Measurements from ENCODE around the gene RHBDL1. TPM values are rescaled to one million over a fixed set of nuclear protein-coding genes. Genes with fewer than 3 reads are reported as not detected.

RHBDL1 gene
- total and polyA plus RNA-seq, 2 of the 8 experiments (the other 6 are each of a cell fraction or from before 2014, with no cell fraction given) = 4.0 to 8.1 TPM

DNA sequence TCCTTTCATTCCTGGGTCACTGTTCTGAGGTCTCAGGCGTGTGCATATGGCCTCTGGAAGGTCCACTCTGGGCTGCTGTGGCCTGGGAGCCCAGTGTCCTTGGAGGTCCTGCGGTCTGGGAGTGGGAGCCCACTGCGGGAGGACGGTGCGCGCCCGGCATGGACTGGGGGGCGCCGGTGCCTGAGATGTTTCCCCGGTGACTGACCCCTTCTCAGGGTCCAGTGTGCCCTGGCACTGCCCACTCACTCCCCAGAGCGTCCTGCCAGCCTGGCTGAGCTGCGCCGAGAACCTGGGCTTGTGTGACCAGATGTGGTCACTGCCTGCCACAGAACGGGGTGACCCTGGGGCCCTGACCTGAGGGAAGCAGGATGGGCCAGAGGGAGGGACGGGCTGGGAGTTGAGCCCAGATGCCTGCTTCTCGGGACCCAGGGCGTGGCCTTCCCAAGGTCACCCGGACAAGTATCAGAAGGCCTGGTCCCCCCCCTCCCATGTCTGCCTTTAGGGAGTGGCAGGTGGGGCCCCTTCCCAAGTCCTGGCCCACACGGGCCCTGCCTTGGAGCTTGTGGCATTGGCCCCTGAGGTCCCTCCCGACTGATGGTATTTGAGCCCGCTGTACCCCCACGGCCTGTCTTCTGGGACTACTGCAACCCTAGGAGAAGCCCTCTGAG lies 1.1 kb upstream of the RHBDL1 start:
- H2BK120ac ChIP-seq (replicated peaks; ENCODE audit: low read depth, low read length) = no peak overlapping the region
- H3K27me3 ChIP-seq (replicated peaks in 1 of 4; ENCODE audit: control insufficient read depth in 3 of 4, extremely low read depth in 1 of 4, insufficient read depth in 3 of 4, low read length in 3 of 4) = peaks cover 0 to 2% (median 0%) of the 10 kb centered on the region in 4 experiments; a peak in 2 of 7 replicates
- H4K8ac ChIP-seq (ENCODE audit: extremely low read depth, insufficient read depth, low read length) = no peak overlapping the region; the same call in 1 of the 2 replicates
- H3K9ac ChIP-seq (replicated peaks in 1 of 4; ENCODE audit: extremely low read depth in 1 of 4, low read depth in 3 of 4, low read length in 3 of 4) = no peak overlapping the region
- no peaks in the 10 kb centered on the region for H3K9me3 ChIP-seq (ENCODE audit: insufficient read depth in 2 of 2, low read depth in 1 of 2, low read length in 1 of 2)
- CTCF ChIA-PET (ENCODE audit: partially characterized antibody) = interaction anchor here (0.9 to 12.0 kb wide), 7 partner anchors 14 to 111 kb away, joined by 3 to 75 read pairs (median 3); partner anchors contain the start of gene WDR24
- WGBS, 2 experiments (ENCODE audit: extremely low coverage in 1 of 2, insufficient coverage in 1 of 2, insufficient read length in 1 of 2, insufficient replicate concordance in 2 of 2, low coverage in 1 of 2, low lambda C conversion rate in 2 of 2, missing lambda C conversion rate in 1 of 2) = 88% methylated on average over 21 of the region's 22 CpGs; no CpG with 5 or more reads in 1 of the 2 experiments
- H3K4me3 ChIP-seq (ENCODE audit: extremely low read depth in 1 of 4, insufficient read depth in 2 of 4, low read depth in 3 of 4, low read length in 4 of 4) = peak overlapping the region in 2 of 4 experiments; percentile 56 to 74; a peak in 3 of 8 replicates
- no peak for FAIRE-seq
- no peak overlapping the region for H2BK12ac ChIP-seq (ENCODE audit: low read depth, low read length)
- peaks cover 0 to 2% of the 10 kb centered on the region in 2 experiments; a peak in 1 of 4 replicates for H3K79me2 ChIP-seq (ENCODE audit: control insufficient read depth in 1 of 2, insufficient read depth in 2 of 2, low read length in 2 of 2)
- H3K36me3 ChIP-seq (ENCODE audit: control insufficient read depth in 2 of 4, insufficient read depth in 4 of 4, low read length in 3 of 4) = peaks cover 14 to 44% (median 32%) of the 10 kb centered on the region in 4 experiments
- H2AFZ ChIP-seq (ENCODE audit: low read length) = no peak overlapping the region
- H3K23me2 ChIP-seq (ENCODE audit: low read depth, low read length) = peaks cover 7% of the 10 kb centered on the region
- no peak overlapping the region for H2BK20ac ChIP-seq (ENCODE audit: low read length)
- H4K5ac ChIP-seq (ENCODE audit: insufficient read length, low read depth, low read length) = no peak overlapping the region
- H3K4ac ChIP-seq (replicated peaks; ENCODE audit: insufficient read length, low read depth, low read length) = no peak overlapping the region
- peaks cover 3% of the 10 kb centered on the region for H3K79me1 ChIP-seq (ENCODE audit: low read depth, low read length)
- no peak overlapping the region for H2AK5ac ChIP-seq (ENCODE audit: low read depth, low read length)
- H2BK15ac ChIP-seq (ENCODE audit: low read length) = no peak overlapping the region
- peaks cover 5 to 27% of the 10 kb centered on the region in 2 experiments for H4K20me1 ChIP-seq (replicated peaks in 1 of 2; ENCODE audit: control insufficient read depth in 1 of 2, insufficient read depth in 2 of 2, low read length in 2 of 2)
- no peak overlapping the region for H3K14ac ChIP-seq (ENCODE audit: insufficient read length)
- H3K4me1 ChIP-seq (replicated peaks in 1 of 4; ENCODE audit: control insufficient read depth in 3 of 4, insufficient read depth in 4 of 4, low read length in 3 of 4) = peaks cover 0 to 28% (median 22%) of the 10 kb centered on the region in 4 experiments; a peak in 6 of 7 replicates
- H3K27ac ChIP-seq (ENCODE audit: low read depth, low read length) = no peak overlapping the region
- TF ChIP-seq PHF8 (conservative IDR thresholded peaks at IDR 0.05; ENCODE audit: low read depth, low read length) = no peak
- no peak for TF ChIP-seq CBX5 (IDR thresholded peaks at IDR 0.05; ENCODE audit: low read depth, low read length)
- TF ChIP-seq CBX8 (IDR thresholded peaks at IDR 0.05; ENCODE audit: borderline replicate concordance, low read depth, low read length) = no peak
- no peak for TF ChIP-seq TAF1 (IDR thresholded peaks at IDR 0.05; ENCODE audit: low read depth, low read length)
- TF ChIP-seq CTBP2 (IDR thresholded peaks at IDR 0.05; ENCODE audit: borderline replicate concordance, insufficient read depth, insufficient read length, low read length) = no peak
- no peak for TF ChIP-seq SIRT6 (IDR thresholded peaks at IDR 0.05; ENCODE audit: low read length)
- TF ChIP-seq SIX5 (IDR thresholded peaks at IDR 0.05; ENCODE audit: low read depth, low read length) = no peak
- TF ChIP-seq KDM1A (IDR thresholded peaks at IDR 0.05; ENCODE audit: borderline replicate concordance, low read length) = no peak
- peak overlapping the region; percentile 56; the same call in 1 of the 2 replicates for H2BK5ac ChIP-seq (ENCODE audit: low read depth, low read length)
- H3K56ac ChIP-seq (replicated peaks; ENCODE audit: insufficient read length, low read depth, low read length) = no peak overlapping the region
- peak overlapping the region; percentile 60; the same call in 1 of the 2 replicates for H3K18ac ChIP-seq (ENCODE audit: extremely low read depth, low read length)
- POLR2A ChIA-PET (ENCODE audit: partially characterized antibody) = interaction anchor here (1.2 to 17.4 kb wide), 16 partner anchors 4 to 121 kb away, joined by 3 to 214 read pairs (median 6); partner anchors contain the start of genes CCDC78, JMJD8, METRN and METTL26
- peak in 1 of 2 experiments; percentile 55 for DNase-seq (ENCODE audit: low read depth in 1 of 2, low spot score in 2 of 2)
- no peak overlapping the region for H4K91ac ChIP-seq (replicated peaks; ENCODE audit: insufficient read length, low read length)
- no peak overlapping the region for H3K23ac ChIP-seq (ENCODE audit: insufficient read length)
- peak overlapping the region; percentile 79 to 99 for H3K4me2 ChIP-seq (ENCODE audit: insufficient read depth in 1 of 2, low read depth in 2 of 2, low read length in 2 of 2)
